Smooth muscle cell (in vitro differentiated cells): ENCODE results near the gene FASLG. TPM values are rescaled to one million over a fixed set of nuclear protein-coding genes. Genes with fewer than 3 reads are reported as not detected.

Experiments
- DNase-seq: peaks from one replicate; lab custom pipeline; 2025; ENCODE audit not compliant: unreplicated experiment; lab: John Stamatoyannopoulos, UW
- H2AFZ ChIP-seq: fragments of 200-600 bp; sonication (generic); 2 replicates; pipeline ENCODE4 v1.6.0; 2016; ENCODE audit warnings: antibody characterized with exemption, low read depth, mild to moderate bottlenecking
- H3F3A ChIP-seq: fragments of 200-600 bp; sonication (generic); 2 replicates; pipeline ENCODE4 v1.6.0; 2017; ENCODE audit warnings: antibody characterized with exemption, low read depth
- H3K27ac ChIP-seq: fragments of 200-600 bp; sonication (generic); 2 replicates; pipeline ENCODE4 v1.5.1; 2016; ENCODE audit warnings: low read depth, mild to moderate bottlenecking
- H3K27me3 ChIP-seq: fragments of 200-600 bp; sonication (generic); 2 replicates; pipeline ENCODE4 v1.6.1; 2016; ENCODE audit warnings: low read depth, mild to moderate bottlenecking
- H3K36me3 ChIP-seq: fragments of 200-600 bp; sonication (generic); 2 replicates; pipeline ENCODE4 v1.5.1; 2016; ENCODE audit warnings: low read depth
- H3K4me1 ChIP-seq: fragments of 200-600 bp; sonication (generic); 2 replicates; pipeline ENCODE4 v1.5.1; 2016; ENCODE audit warnings: low read depth
- H3K4me2 ChIP-seq: fragments of 200-600 bp; sonication (generic); 2 replicates; pipeline ENCODE4 v1.6.0; 2016; ENCODE audit warnings: mild to moderate bottlenecking
- H3K4me3 ChIP-seq: fragments of 200-600 bp; sonication (generic); 2 replicates; pipeline ENCODE4 v1.5.1; 2016; ENCODE audit warnings: mild to moderate bottlenecking
- H3K79me2 ChIP-seq: fragments of 200-600 bp; sonication (generic); 2 replicates; pipeline ENCODE4 v1.6.0; 2016; ENCODE audit warnings: low read depth, mild to moderate bottlenecking
- H3K9ac ChIP-seq: fragments of 200-600 bp; sonication (generic); 2 replicates; pipeline ENCODE4 v1.6.0; 2016; ENCODE audit warnings: low read depth
- H3K9me3 ChIP-seq: fragments of 200-600 bp; sonication (generic); replicated peaks from 2 replicates; pipeline ENCODE4 v1.5.1; 2016; ENCODE audit warnings: low read depth
- H4K20me1 ChIP-seq: fragments of 200-600 bp; sonication (generic); 2 replicates; pipeline ENCODE4 v1.6.0; 2016; ENCODE audit warnings: low read depth
- CTCF ChIP-seq: fragments of 200-600 bp; sonication (generic); IDR thresholded peaks from 2 replicates; pipeline ENCODE4 v1.5.1; 2017; ENCODE audit warnings: borderline replicate concordance, mild to moderate bottlenecking, antibody characterized with exemption; ENCODE audit not compliant: insufficient read depth, poor library complexity, severe bottlenecking
- WGBS: methylation state at CpG from one replicate; pipeline ENCODE4 v1.1.7; 2016; ENCODE audit warnings: low lambda C conversion rate; 5-methylcytosine and 5-hydroxymethylcytosine counted together
- polyA plus RNA-seq: library from polyadenylated mRNA; unstranded; fragments of >200 nt; fragmentation: Nextera tagmentation; extraction: Ambion mirVana; gene quantifications from 2 replicates; pipeline ENCODE4 v1.2.1, GENCODE V29; 2016
- total RNA-seq: library from RNA; depleted of rRNA; stranded (reverse); fragments of >200 nt; gene quantifications from 2 replicates; pipeline ENCODE4 v1.2.3, GENCODE V29; 2014

The FASLG gene
- total and polyA plus RNA-seq, 2 experiments from 2014 or later: not detected

GRCh38 chr1:172622541-172622940, 36.4 kb upstream of the FASLG start:
- no peaks in the 10 kb centered on the region for H4K20me1 ChIP-seq
- no peaks in the 10 kb centered on the region for H3F3A ChIP-seq
- no peak overlapping the region for H3K4me2 ChIP-seq
- no peak for DNase-seq
- 94% methylated on average over 3 of the region's 3 CpGs for WGBS
- H3K4me3 ChIP-seq: no peak overlapping the region
- no peaks in the 10 kb centered on the region for H3K79me2 ChIP-seq
- H3K4me1 ChIP-seq: no peaks in the 10 kb centered on the region
- peaks cover 7% of the 10 kb centered on the region for H3K9me3 ChIP-seq
- TF ChIP-seq CTCF: no peak
- no peak overlapping the region for H3K27ac ChIP-seq
- H3K9ac ChIP-seq: no peak overlapping the region
- H3K36me3 ChIP-seq: no peaks in the 10 kb centered on the region
- H2AFZ ChIP-seq: no peak overlapping the region
- H3K27me3 ChIP-seq: no peaks in the 10 kb centered on the region

GRCh38 chr1:172623748-172624147, 35.2 kb upstream of the FASLG start:
- no peak overlapping the region for H2AFZ ChIP-seq
- no peak overlapping the region for H3K9ac ChIP-seq
- no peaks in the 10 kb centered on the region for H3K4me1 ChIP-seq
- peaks cover 7% of the 10 kb centered on the region for H3K9me3 ChIP-seq
- no peaks in the 10 kb centered on the region for H3F3A ChIP-seq
- no peaks in the 10 kb centered on the region for H3K36me3 ChIP-seq
- no peak overlapping the region for H3K4me2 ChIP-seq
- no peak for TF ChIP-seq CTCF
- H3K4me3 ChIP-seq: no peak overlapping the region
- no peak for DNase-seq
- 94% methylated on average over 3 of the region's 3 CpGs for WGBS
- no peaks in the 10 kb centered on the region for H4K20me1 ChIP-seq
- H3K27me3 ChIP-seq: no peaks in the 10 kb centered on the region
- H3K79me2 ChIP-seq: no peaks in the 10 kb centered on the region
- H3K27ac ChIP-seq: no peak overlapping the region

GRCh38 chr1:172626845-172627244, 32.1 kb upstream of the FASLG start:
- H3K36me3 ChIP-seq: no peaks in the 10 kb centered on the region
- no peak for TF ChIP-seq CTCF
- H4K20me1 ChIP-seq: no peaks in the 10 kb centered on the region
- H3K79me2 ChIP-seq: no peaks in the 10 kb centered on the region
- no peaks in the 10 kb centered on the region for H3K27me3 ChIP-seq
- no peak overlapping the region for H3K27ac ChIP-seq
- no peak overlapping the region for H2AFZ ChIP-seq
- no peaks in the 10 kb centered on the region for H3K4me1 ChIP-seq
- no peak overlapping the region for H3K4me2 ChIP-seq
- no peak overlapping the region for H3K9ac ChIP-seq
- H3K4me3 ChIP-seq: no peak overlapping the region
- H3F3A ChIP-seq: no peaks in the 10 kb centered on the region
- no peaks in the 10 kb centered on the region for H3K9me3 ChIP-seq
- no peak for DNase-seq
- WGBS: 72% methylated on average over 3 of the region's 3 CpGs

- no peaks in the 10 kb centered on the region for H4K20me1 ChIP-seq
- no peaks in the 10 kb centered on the region for H3K9me3 ChIP-seq
- no peak overlapping the region for H3K4me2 ChIP-seq
- no peak overlapping the region for H3K9ac ChIP-seq
- no peak overlapping the region for H3K27ac ChIP-seq
- no peak for DNase-seq
- no peak overlapping the region for H3K4me3 ChIP-seq
- H3K36me3 ChIP-seq: no peaks in the 10 kb centered on the region
- no peaks in the 10 kb centered on the region for H3K27me3 ChIP-seq
- no peak for TF ChIP-seq CTCF
- no peaks in the 10 kb centered on the region for H3F3A ChIP-seq
- WGBS: 89% methylated on average over 3 of the region's 3 CpGs
- H3K79me2 ChIP-seq: no peaks in the 10 kb centered on the region
- no peak overlapping the region for H2AFZ ChIP-seq
- H3K4me1 ChIP-seq: no peaks in the 10 kb centered on the region
Measured at GRCh38 chr1:172627702-172628101, 31.2 kb upstream of the FASLG start.
